IPS-15b (cell line): Measurements from ENCODE around the gene RFX4.

Source experiments
- H3K27me3 ChIP-seq: one replicate; pipeline ENCODE4 v1.6.1; 2013; ENCODE audit warnings: low read length; ENCODE audit not compliant: control insufficient read depth, insufficient read depth
- H3K36me3 ChIP-seq: one replicate; pipeline ENCODE4 v1.6.1; 2013; ENCODE audit warnings: low read length; ENCODE audit not compliant: control insufficient read depth, insufficient read depth
- H3K4me1 ChIP-seq: one replicate; pipeline ENCODE4 v1.6.1; 2013; ENCODE audit warnings: mild to moderate bottlenecking, low read length; ENCODE audit not compliant: control insufficient read depth, insufficient read depth
- H3K4me3 ChIP-seq: one replicate; pipeline ENCODE4 v1.5.1; 2013; ENCODE audit warnings: low read depth, low read length
- H3K9ac ChIP-seq: one replicate; pipeline ENCODE4 v1.6.1; 2013; ENCODE audit warnings: low read depth, mild to moderate bottlenecking, low read length
- H3K9me3 ChIP-seq: one replicate; pipeline ENCODE4 v1.6.1; 2013; ENCODE audit warnings: mild to moderate bottlenecking, low read length; ENCODE audit not compliant: control insufficient read depth, insufficient read depth

The RFX4 gene

GRCh38 chr12:106705971-106706370 is 123.2 kb downstream of the RFX4 start:
- Histone ChIP-seq H3K9ac (no peak overlapping the region), H3K4me3 (no peak overlapping the region), H3K36me3 (no peaks in the 10 kb centered on the region), H3K9me3 (peaks cover 3% of the 10 kb centered on the region), H3K4me1 (peaks cover 17% of the 10 kb centered on the region), H3K27me3 (no peaks in the 10 kb centered on the region)

- H3K27me3 ChIP-seq, result no peaks in the 10 kb centered on the region
- H3K36me3 ChIP-seq, result no peaks in the 10 kb centered on the region
- H3K4me3 ChIP-seq, result no peak overlapping the region
- no peak overlapping the region for H3K9ac ChIP-seq
- peaks cover 23% of the 10 kb centered on the region for H3K4me1 ChIP-seq
- H3K9me3 ChIP-seq, result no peaks in the 10 kb centered on the region
Measured at GRCh38 chr12:106709068-106709511, 126.3 kb downstream of the RFX4 start.

GRCh38 chr12:106710143-106710893 is 127.5 kb downstream of the RFX4 start:
- Histone ChIP-seq H3K9me3 (no peaks in the 10 kb centered on the region), H3K9ac (no peak overlapping the region), H3K36me3 (no peaks in the 10 kb centered on the region), H3K27me3 (no peaks in the 10 kb centered on the region), H3K4me1 (peaks cover 23% of the 10 kb centered on the region), H3K4me3 (no peak overlapping the region)

- H3K4me3 ChIP-seq, result no peak overlapping the region
- no peaks in the 10 kb centered on the region for H3K36me3 ChIP-seq
- H3K27me3 ChIP-seq, result no peaks in the 10 kb centered on the region
- peaks cover 23% of the 10 kb centered on the region for H3K4me1 ChIP-seq
- no peaks in the 10 kb centered on the region for H3K9me3 ChIP-seq
- H3K9ac ChIP-seq, result no peak overlapping the region
Measured at GRCh38 chr12:106711316-106711715, 128.5 kb downstream of the RFX4 start.

- Histone ChIP-seq H3K4me3 (no peak overlapping the region), H3K36me3 (no peaks in the 10 kb centered on the region), H3K4me1 (peaks cover 23% of the 10 kb centered on the region), H3K9me3 (no peaks in the 10 kb centered on the region), H3K27me3 (no peaks in the 10 kb centered on the region), H3K9ac (no peak overlapping the region)
Measured at GRCh38 chr12:106712768-106713167, 130.0 kb downstream of the RFX4 start.

GRCh38 chr12:106714926-106715325 is 132.1 kb downstream of the RFX4 start:
- no peaks in the 10 kb centered on the region for H3K9me3 ChIP-seq
- H3K9ac ChIP-seq, result no peak overlapping the region
- H3K36me3 ChIP-seq, result no peaks in the 10 kb centered on the region
- H3K4me1 ChIP-seq, result peaks cover 16% of the 10 kb centered on the region
- H3K4me3 ChIP-seq, result no peak overlapping the region
- no peaks in the 10 kb centered on the region for H3K27me3 ChIP-seq

DNA sequence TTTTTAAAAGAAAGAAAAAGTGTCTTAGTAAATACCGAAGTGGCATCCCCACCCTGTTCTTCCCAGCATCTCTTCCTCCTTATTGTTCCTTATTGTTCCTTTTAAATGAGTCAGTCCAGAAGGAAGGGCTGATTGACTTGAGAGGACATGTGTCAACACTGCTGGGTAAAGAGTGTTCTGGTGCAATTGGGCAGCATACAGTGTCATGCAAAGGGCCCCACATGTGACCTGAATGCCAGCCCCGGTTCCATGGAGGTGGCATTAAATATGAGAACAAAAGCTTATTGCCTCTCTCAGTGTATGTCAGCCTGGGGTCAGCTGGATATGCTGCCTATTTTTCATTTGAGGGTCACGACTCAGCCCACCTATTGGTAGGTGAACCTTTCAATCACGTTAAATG is 132.8 kb downstream of the RFX4 start:
- Histone ChIP-seq H3K9me3 (no peaks in the 10 kb centered on the region), H3K36me3 (no peaks in the 10 kb centered on the region), H3K27me3 (no peaks in the 10 kb centered on the region), H3K9ac (no peak overlapping the region), H3K4me1 (peaks cover 10% of the 10 kb centered on the region), H3K4me3 (no peak overlapping the region)

DNA sequence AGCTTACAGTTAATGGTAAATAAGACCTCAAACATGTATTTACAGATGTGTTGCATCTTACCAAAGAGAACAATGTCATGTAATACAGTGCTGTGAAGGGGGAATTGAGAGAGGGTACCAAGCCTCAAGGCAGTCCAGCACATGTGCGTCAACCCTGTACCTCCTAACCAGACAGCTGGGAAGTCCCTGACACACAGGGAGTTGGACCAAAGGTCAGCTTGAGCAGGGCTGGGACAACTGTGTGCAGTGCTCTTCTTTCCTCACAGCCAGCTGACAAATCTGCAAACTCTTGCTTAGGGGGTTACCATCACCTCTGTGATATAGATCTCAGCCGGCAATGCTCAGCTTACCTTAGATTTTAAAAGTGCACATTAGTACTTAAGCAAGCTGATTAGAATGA is 134.9 kb downstream of the RFX4 start:
- H3K9me3 ChIP-seq, result no peaks in the 10 kb centered on the region
- H3K27me3 ChIP-seq, result no peaks in the 10 kb centered on the region
- H3K4me3 ChIP-seq, result no peak overlapping the region
- no peak overlapping the region for H3K9ac ChIP-seq
- no peaks in the 10 kb centered on the region for H3K36me3 ChIP-seq
- no peaks in the 10 kb centered on the region for H3K4me1 ChIP-seq

- H3K4me3 ChIP-seq, result no peak overlapping the region
- no peaks in the 10 kb centered on the region for H3K9me3 ChIP-seq
- no peaks in the 10 kb centered on the region for H3K36me3 ChIP-seq
- H3K27me3 ChIP-seq, result no peaks in the 10 kb centered on the region
- H3K4me1 ChIP-seq, result peaks cover 4% of the 10 kb centered on the region
- no peak overlapping the region for H3K9ac ChIP-seq
Measured at GRCh38 chr12:106719879-106720278, 137.1 kb downstream of the RFX4 start.

DNA sequence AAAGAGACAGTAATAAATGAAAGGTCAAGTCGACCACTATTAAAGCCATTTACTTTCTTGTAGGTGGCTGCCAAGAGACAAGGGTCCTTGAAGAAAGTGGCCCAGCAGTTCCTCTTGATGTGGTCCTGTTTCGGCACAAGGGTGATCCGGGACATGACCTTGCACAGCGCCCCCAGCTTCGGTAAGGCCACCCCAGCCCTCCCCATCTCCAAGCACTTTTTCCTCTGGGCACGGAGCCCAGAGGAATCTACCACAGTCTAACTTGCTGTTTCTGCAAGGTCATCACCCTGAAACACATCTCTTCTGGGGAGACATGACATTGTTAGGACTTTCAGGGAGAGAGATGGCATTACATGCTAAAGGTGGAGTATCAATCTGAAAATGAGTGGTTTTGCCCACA is 137.9 kb downstream of the RFX4 start:
- H3K4me3 ChIP-seq, result no peak overlapping the region
- no peaks in the 10 kb centered on the region for H3K36me3 ChIP-seq
- H3K9ac ChIP-seq, result no peak overlapping the region
- H3K9me3 ChIP-seq, result no peaks in the 10 kb centered on the region
- H3K4me1 ChIP-seq, result peaks cover 4% of the 10 kb centered on the region
- H3K27me3 ChIP-seq, result no peaks in the 10 kb centered on the region

DNA sequence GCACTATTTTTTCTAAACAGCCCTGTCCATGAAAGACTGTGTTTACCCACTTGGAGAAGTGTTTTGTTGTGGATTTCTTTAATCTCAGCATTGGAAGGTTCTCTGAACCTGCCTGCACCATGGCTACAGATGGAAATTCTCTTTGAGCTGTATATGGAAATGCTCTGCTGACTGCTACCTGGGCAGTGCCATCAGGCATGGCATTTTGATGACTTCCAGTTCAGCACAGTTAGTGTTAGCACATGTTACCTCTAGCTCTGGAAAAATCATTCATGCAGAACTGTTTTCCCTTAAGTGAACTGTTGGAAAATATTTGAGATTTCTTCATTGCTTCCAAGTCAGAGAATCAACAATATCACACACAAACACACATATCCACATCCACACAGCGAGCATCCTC is 139.1 kb downstream of the RFX4 start:
- Histone ChIP-seq H3K4me3 (no peak overlapping the region), H3K27me3 (no peaks in the 10 kb centered on the region), H3K9ac (no peak overlapping the region), H3K9me3 (no peaks in the 10 kb centered on the region), H3K4me1 (peaks cover 4% of the 10 kb centered on the region), H3K36me3 (no peaks in the 10 kb centered on the region)

DNA sequence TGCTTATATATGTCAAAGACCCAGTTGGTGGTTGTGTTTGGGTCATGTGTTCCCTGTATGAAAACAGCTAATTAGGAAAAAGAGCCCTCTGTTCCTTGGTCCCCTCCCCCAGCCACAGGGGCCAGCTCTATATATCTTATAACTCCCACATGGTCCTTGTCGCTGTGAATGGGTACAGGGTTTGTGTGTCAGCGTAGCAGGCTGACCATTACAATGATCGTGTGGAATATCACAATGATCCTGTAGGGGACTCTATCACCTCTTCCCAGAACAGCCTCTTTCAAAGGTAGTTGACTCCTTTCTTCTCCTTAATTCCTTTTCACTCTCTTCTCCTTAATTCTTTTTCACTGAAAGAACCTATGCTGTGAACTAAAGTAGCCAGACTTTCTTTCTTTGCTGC is 140.0 kb downstream of the RFX4 start:
- Histone ChIP-seq H3K9me3 (no peaks in the 10 kb centered on the region), H3K9ac (no peak overlapping the region), H3K4me1 (peaks cover 4% of the 10 kb centered on the region), H3K4me3 (no peak overlapping the region), H3K36me3 (no peaks in the 10 kb centered on the region), H3K27me3 (no peaks in the 10 kb centered on the region)
